GM10266 (cell line): ENCODE results near the gene MMP24.

Experiments
- DNase-seq: peaks from one replicate; pipeline ENCODE4 v3.0.0; 2012; ENCODE audit errors: extremely low spot score
- CTCF ChIP-seq: IDR thresholded peaks from 2 replicates; pipeline ENCODE4 v1.5.1; 2012; ENCODE audit warnings: mild to moderate bottlenecking, low read depth; ENCODE audit not compliant: control insufficient read depth, insufficient read depth; ENCODE audit errors: missing control alignments

The MMP24 gene

GRCh38 chr20:35293303-35294292, 67.1 kb downstream of the MMP24 start:
- TF ChIP-seq CTCF: no peak
- DNase-seq: no peak

DNA sequence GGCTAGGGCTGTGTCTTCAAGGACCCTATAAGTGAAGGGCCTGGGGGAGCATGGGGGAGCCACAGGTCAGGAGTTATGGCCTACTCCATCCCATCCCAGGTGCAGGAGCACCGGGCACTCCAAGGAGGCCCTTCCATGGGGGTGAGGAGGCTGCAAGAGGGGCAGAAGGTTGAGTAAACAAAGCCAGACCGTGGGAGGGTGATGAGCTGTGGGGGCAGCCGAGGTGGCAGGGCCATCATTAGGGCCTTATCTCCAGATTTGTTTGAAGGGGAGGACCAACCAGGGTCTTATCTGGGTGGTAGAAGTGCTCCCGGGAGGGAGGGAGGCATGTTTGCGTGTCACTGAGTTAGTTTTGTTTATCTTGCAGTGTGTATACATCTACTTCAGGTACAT, 67.8 kb downstream of the MMP24 start:
- TF ChIP-seq CTCF: no peak

GRCh38 chr20:35295058-35295457, 68.6 kb downstream of the MMP24 start:
- TF ChIP-seq CTCF: no peak
- DNase-seq: no peak

More for the DNA sequence above, 67.8 kb downstream of the MMP24 start:
- DNase-seq: no peak

DNA sequence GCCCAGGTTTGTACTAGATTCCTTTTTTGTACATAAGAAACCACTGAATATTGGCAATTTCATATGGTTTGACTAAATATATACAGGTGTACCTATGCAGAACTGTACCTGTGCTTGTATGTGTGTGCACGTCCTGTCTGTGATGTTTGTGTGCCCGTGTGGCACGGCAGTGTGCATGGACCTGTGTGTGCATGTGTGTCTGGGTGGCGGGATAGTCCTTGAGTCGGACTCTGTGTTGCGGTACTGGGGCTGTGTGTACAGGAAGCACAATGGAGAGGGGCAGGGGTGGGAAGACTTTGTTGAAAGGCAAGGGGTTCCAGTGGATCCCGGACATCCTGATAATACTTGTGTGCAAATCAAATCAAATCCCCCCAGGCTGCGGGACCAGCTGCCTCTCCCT, 69.2 kb downstream of the MMP24 start:
- TF ChIP-seq CTCF: no peak
- DNase-seq: no peak

- DNase-seq: no peak
- no peak for TF ChIP-seq CTCF
These were observed 69.6 kb downstream of the MMP24 start for GRCh38 chr20:35296101-35296554.

- DNase-seq: no peak
- no peak for TF ChIP-seq CTCF
These were observed 70.7 kb downstream of the MMP24 start for GRCh38 chr20:35297155-35297554.

GRCh38 chr20:35297740-35298139, 71.2 kb downstream of the MMP24 start:
- TF ChIP-seq CTCF: no peak
- no peak for DNase-seq
